Neural cell (in vitro differentiated cells): ENCODE results near the gene CDK5R1.

ENCODE experiments used
- EP300 ChIP-seq: fragments of 450-650 bp; conservative IDR thresholded peaks from 2 replicates; pipeline ENCODE4 v1.6.1; 2014; ENCODE audit warnings: antibody characterized with exemption, mild to moderate bottlenecking, moderate library complexity; ENCODE audit not compliant: poor library complexity, severe bottlenecking
- EZH2 ChIP-seq: fragments of 200-600, 300-800 bp; shearing (Covaris generic), sonication (generic); IDR thresholded peaks from 2 replicates; pipeline ENCODE4 v1.6.1; 2014; ENCODE audit warnings: antibody characterized with exemption, low read length, borderline replicate concordance, mild to moderate bottlenecking; ENCODE audit not compliant: insufficient read depth, poor library complexity, severe bottlenecking
- POLR2AphosphoS5 ChIP-seq: IDR thresholded peaks from 2 replicates; pipeline ENCODE4 v1.6.1; 2012
- RAD21 ChIP-seq: fragments of 450-650 bp; conservative IDR thresholded peaks from 2 replicates; pipeline ENCODE4 v1.6.1; 2014; ENCODE audit warnings: antibody characterized with exemption, mild to moderate bottlenecking, moderate library complexity
- TF ChIP-seq, protein P1 (sequence below): fragments of 450-650 bp; IDR thresholded peaks from 2 replicates; pipeline ENCODE4 v1.5.1; 2014; ENCODE audit warnings: antibody characterized with exemption, mild to moderate bottlenecking, moderate library complexity; ENCODE audit not compliant: poor library complexity, severe bottlenecking

GRCh38 chr17:32451879-32452278, 34.9 kb upstream of the CDK5R1 start:
- TF ChIP-seq, protein P1, sequence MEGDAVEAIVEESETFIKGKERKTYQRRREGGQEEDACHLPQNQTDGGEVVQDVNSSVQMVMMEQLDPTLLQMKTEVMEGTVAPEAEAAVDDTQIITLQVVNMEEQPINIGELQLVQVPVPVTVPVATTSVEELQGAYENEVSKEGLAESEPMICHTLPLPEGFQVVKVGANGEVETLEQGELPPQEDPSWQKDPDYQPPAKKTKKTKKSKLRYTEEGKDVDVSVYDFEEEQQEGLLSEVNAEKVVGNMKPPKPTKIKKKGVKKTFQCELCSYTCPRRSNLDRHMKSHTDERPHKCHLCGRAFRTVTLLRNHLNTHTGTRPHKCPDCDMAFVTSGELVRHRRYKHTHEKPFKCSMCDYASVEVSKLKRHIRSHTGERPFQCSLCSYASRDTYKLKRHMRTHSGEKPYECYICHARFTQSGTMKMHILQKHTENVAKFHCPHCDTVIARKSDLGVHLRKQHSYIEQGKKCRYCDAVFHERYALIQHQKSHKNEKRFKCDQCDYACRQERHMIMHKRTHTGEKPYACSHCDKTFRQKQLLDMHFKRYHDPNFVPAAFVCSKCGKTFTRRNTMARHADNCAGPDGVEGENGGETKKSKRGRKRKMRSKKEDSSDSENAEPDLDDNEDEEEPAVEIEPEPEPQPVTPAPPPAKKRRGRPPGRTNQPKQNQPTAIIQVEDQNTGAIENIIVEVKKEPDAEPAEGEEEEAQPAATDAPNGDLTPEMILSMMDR: no peak
- TF ChIP-seq EZH2 (no peak), POLR2AphosphoS5 (no peak), RAD21 (no peak), EP300 (no peak)
